Stomach (tissue), 4 donors: ENCODE measurements around the gene MYPN.

Experiments
- CTCF ChIP-seq, 7 experiments: fragments of 450-650 bp in 4 of 7; fragments of 200-600 bp in 3 of 7; sonication (generic) in 3 of 7; IDR thresholded peaks; one replicate each; pipeline ENCODE4 v1.5.1; 2016 to 2019; ENCODE audit warnings: antibody characterized with exemption in 7 of 7, control low read depth in 2 of 7, mild to moderate bottlenecking in 1 of 7
- EP300 ChIP-seq: sonication (generic); formaldehyde crosslinking; IDR thresholded peaks from one replicate; pipeline ENCODE4 v1.6.1; 2017; ENCODE audit warnings: antibody characterized with exemption
- POLR2A ChIP-seq, 4 donors: fragments of 450-650 bp; IDR thresholded peaks; one replicate each; pipeline ENCODE4 v1.6.1; 2016; ENCODE audit warnings: antibody characterized with exemption in 4 of 4, control low read depth in 2 of 4, mild to moderate bottlenecking in 1 of 4, moderate library complexity in 1 of 4
- POLR2AphosphoS5 ChIP-seq, 3 donors: sonication (generic); formaldehyde crosslinking; IDR thresholded peaks; one replicate each; pipeline ENCODE4 v1.6.1; 2016; ENCODE audit warnings: antibody characterized with exemption in 3 of 3

GRCh38 chr10:68082872-68083271, 26.4 kb upstream of the MYPN start:
- TF ChIP-seq POLR2A (IDR thresholded peaks at IDR 0.05) (no peak), CTCF (IDR thresholded peaks at IDR 0.05) (peak in 3 of 7 experiments; percentile 13 to 43 (median 26)), POLR2AphosphoS5 (IDR thresholded peaks at IDR 0.05) (no peak), EP300 (no peak)
